Measurements from ENCODE around the gene SCGB3A1. TPM values are rescaled to one million over a fixed set of nuclear protein-coding genes. Genes with fewer than 3 reads are reported as not detected.

SCGB3A1 gene
- total RNA-seq (2011; cell fraction: chromatin; rRNA removed; ENCODE audit: low replicate concordance) = not detected in 2 replicates
- total RNA-seq (2011; cell fraction: nucleolus; rRNA removed) = not detected in 2 replicates
- total RNA-seq (2011; cell fraction: nucleoplasm; rRNA removed) = not detected in 2 replicates
- total RNA-seq (2014; rRNA removed) = not detected in 2 replicates
- not detected in 2 replicates for total RNA-seq (2014; rRNA removed; fragmentation: Illumina TruSeq; extraction: Trizol)
- not detected in 2 replicates for total RNA-seq (2015; rRNA removed; fragmentation: Illumina TruSeq; extraction: Trizol)
- total RNA-seq (2021) = 0.33 TPM in 1 of 2 replicates, not detected in the other
- polyA plus RNA-seq (2011; rRNA removed) = not detected in 2 replicates
- not detected in 2 replicates for polyA plus RNA-seq (2011; cell fraction: cytosol; rRNA removed)
- polyA plus RNA-seq (2011; cell fraction: nucleus; rRNA removed) = not detected in 2 replicates
- not detected in 2 replicates for polyA plus RNA-seq (2012)
- not detected in 2 replicates for polyA plus RNA-seq (2014; fragmentation: Illumina TruSeq; extraction: Trizol)
- polyA plus RNA-seq (2014; fragmentation: Nextera tagmentation; extraction: Ambion mirVana) = not detected
- not detected in 2 replicates for polyA plus RNA-seq (2014; rRNA removed)
- not detected in 2 replicates for polyA minus RNA-seq (2011; rRNA and poly(A)+ RNA removed)
- not detected in 2 replicates for polyA minus RNA-seq (2011; cell fraction: cytosol; rRNA and poly(A)+ RNA removed)
- not detected in 2 replicates for polyA minus RNA-seq (2011; cell fraction: nucleus; rRNA and poly(A)+ RNA removed)
- not detected for Bru-seq, nascent RNA
- not detected for BruChase-seq, experiment 1, labeled RNA remaining after a 2-hour chase
- not detected for BruChase-seq, experiment 2, labeled RNA remaining after a 6-hour chase
- long read RNA-seq, experiment 1 = 0 reads
- long read RNA-seq, experiment 2 = 0 reads
- long read RNA-seq, experiment 3 = 0 reads

GRCh38 chr5:180591311-180591887 is at the start of gene SCGB3A1:
TSS of gene SCGB3A1 (minus strand) at chr5:180591499. CDS start at chr5:180591462, 37 bp downstream.
- Histone ChIP-seq H3K4me1 (replicated peaks in 1 of 2; ENCODE audit: control insufficient read depth in 2 of 2, insufficient read depth in 2 of 2, low read length in 2 of 2) (peaks cover 10 to 46% of the 10 kb centered on the region in 2 experiments; a peak in 4 of 5 replicates), H3K27ac (ENCODE audit: extremely low read depth, low read depth, low read length) (no peak within 1 kb of the TSS), H3K9me1 (ENCODE audit: control insufficient read depth, insufficient read depth, low read length) (no peaks in the 10 kb centered on the region), H3K9ac (ENCODE audit: insufficient read depth in 1 of 2, low read depth in 2 of 2, low read length in 2 of 2) (no peak within 1 kb of the TSS), H4K20me1 (replicated peaks; ENCODE audit: control insufficient read depth, insufficient read depth, low read length) (no peaks in the 10 kb centered on the region), H3K27me3 (ENCODE audit: control insufficient read depth in 2 of 2, insufficient read depth in 2 of 2, low read length in 2 of 2) (peaks cover 3 to 27% of the 10 kb centered on the region in 2 experiments; a peak in 3 of 5 replicates), H2AFZ (ENCODE audit: low read depth, low read length) (no peak within 1 kb of the TSS), H3K4me2 (ENCODE audit: insufficient read depth, low read length) (no peak within 1 kb of the TSS), H3K9me3 (replicated peaks; ENCODE audit: control insufficient read depth, insufficient read depth, low read depth, low read length) (no peaks in the 10 kb centered on the region), H3K79me2 (ENCODE audit: control insufficient read depth, insufficient read depth, low read length) (no peaks in the 10 kb centered on the region), H3K36me3 (ENCODE audit: control insufficient read depth, insufficient read depth, low read length) (no peaks in the 10 kb centered on the region), H3K4me3 (no peak within 1 kb of the TSS)
- no peak for TF ChIP-seq SFPQ (IDR thresholded peaks at IDR 0.05; ENCODE audit: low read depth, low read length)
- TF ChIP-seq, protein P1, sequence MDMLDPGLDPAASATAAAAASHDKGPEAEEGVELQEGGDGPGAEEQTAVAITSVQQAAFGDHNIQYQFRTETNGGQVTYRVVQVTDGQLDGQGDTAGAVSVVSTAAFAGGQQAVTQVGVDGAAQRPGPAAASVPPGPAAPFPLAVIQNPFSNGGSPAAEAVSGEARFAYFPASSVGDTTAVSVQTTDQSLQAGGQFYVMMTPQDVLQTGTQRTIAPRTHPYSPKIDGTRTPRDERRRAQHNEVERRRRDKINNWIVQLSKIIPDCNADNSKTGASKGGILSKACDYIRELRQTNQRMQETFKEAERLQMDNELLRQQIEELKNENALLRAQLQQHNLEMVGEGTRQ (CRISPR knock-in tag; IDR thresholded peaks at IDR 0.05) = no peak
- no peak for TF ChIP-seq REST (IDR thresholded peaks at IDR 0.05; ENCODE audit: borderline replicate concordance)
- no peak for TF ChIP-seq REST (CRISPR knock-in tag; IDR thresholded peaks at IDR 0.05; ENCODE audit: low read depth)
- no peak for TF ChIP-seq CBFA2T3 (IDR thresholded peaks at IDR 0.05)
- TF ChIP-seq ZKSCAN3 (CRISPR knock-in tag; IDR thresholded peaks at IDR 0.05) = no peak
- TF ChIP-seq SIRT6 (IDR thresholded peaks at IDR 0.05; ENCODE audit: low read depth, low read length) = no peak
- POLR2A ChIA-PET = interaction anchor here (1.1 kb wide), 1 partner anchor 10 kb away, joined by 3 read pairs; no protein-coding TSS in a partner anchor
- 30% methylated on average over 9 of the region's 60 CpGs for WGBS (ENCODE audit: insufficient coverage, low coverage, missing lambda C conversion rate)
- no peak for ATAC-seq
- DNase-seq (ENCODE audit: extremely low read depth in 1 of 4, low spot score in 3 of 4) = peak in 1 of 4 experiments; percentile 17
- intact Hi-C loops (cut with micrococcal nuclease) = no loop called here
- no peak for FAIRE-seq
- CTCF ChIA-PET (ENCODE audit: low intra/inter-chr PET ratio) = no interaction called here
- in situ Hi-C loops (cut with MboI) = no loop called here
- no TSS peak for BruUV-seq (replicated peaks)
